LNCaP clone FGC (cell line): ENCODE results near the gene ZNF573.
A peak's percentile ranks its signal among the peaks of the same experiment; 100 is the strongest.

Experiments used
- DNase-seq: peaks from one replicate; pipeline ENCODE4 v3.0.0-alpha.2; 2011; ENCODE audit warnings: low read depth
- H3K4me3 ChIP-seq: 2 replicates; pipeline ENCODE4 v1.5.1; 2011; ENCODE audit warnings: mild to moderate bottlenecking, low read depth, low read length, control low read depth
- CTCF ChIP-seq: IDR thresholded peaks from 2 replicates; pipeline ENCODE4 v1.5.1; 2012; ENCODE audit warnings: mild to moderate bottlenecking; ENCODE audit not compliant: control insufficient read depth, insufficient read depth; ENCODE audit errors: extremely low read depth

The ZNF573 gene

GRCh38 chr19:37719927-37720265 lies 59.5 kb downstream of the ZNF573 start:
- H3K4me3 ChIP-seq = peak overlapping the region; percentile 95
- no peak for TF ChIP-seq CTCF
- DNase-seq = no peak

GRCh38 chr19:37719111-37719926 lies 60.1 kb downstream of the ZNF573 start, which contains the start of gene ZNF607:
ZNF607 (minus strand) TSS chr19:37719761; CDS start chr19:37711618, 8,143 bp downstream.
- H3K4me3 ChIP-seq = peak within 1 kb of the TSS; percentile 95
- TF ChIP-seq CTCF = peak; percentile 62
- DNase-seq = peak; percentile 90

- H3K4me3 ChIP-seq = peak overlapping the region; percentile 95
- TF ChIP-seq CTCF = no peak
- DNase-seq = no peak
Measured at GRCh38 chr19:37718304-37718703, 61.1 kb downstream of the ZNF573 start.

GRCh38 chr19:37716140-37716539 lies 63.2 kb downstream of the ZNF573 start:
- no peak for TF ChIP-seq CTCF
- no peak for DNase-seq
- H3K4me3 ChIP-seq = no peak overlapping the region

- TF ChIP-seq CTCF = no peak
- no peak overlapping the region for H3K4me3 ChIP-seq
- DNase-seq = no peak
Measured at GRCh38 chr19:37706052-37706605, 73.3 kb downstream of the ZNF573 start.

GRCh38 chr19:37699057-37699456 lies 80.3 kb downstream of the ZNF573 start:
- no peak for TF ChIP-seq CTCF
- no peak overlapping the region for H3K4me3 ChIP-seq

GRCh38 chr19:37698216-37698615 lies 81.2 kb downstream of the ZNF573 start:
- TF ChIP-seq CTCF = no peak
- no peak overlapping the region for H3K4me3 ChIP-seq
- DNase-seq = no peak

More at GRCh38 chr19:37699057-37699456, 80.3 kb downstream of the ZNF573 start:
- DNase-seq = no peak
